AG04449 (cell line): ENCODE data around the gene PCBP2.

ENCODE experiments used
- CTCF ChIA-PET: fragments of 350-600 bp; formaldehyde crosslinking; extraction: SDS; loops from one replicate; lab custom pipeline; 2021; ENCODE audit warnings: antibody characterized with exemption; lab: Yijun Ruan, JAX
- POLR2A ChIA-PET: fragments of 400-600, 350-600 bp; formaldehyde crosslinking; extraction: SDS; loops from one replicate; lab custom pipeline; 2020; ENCODE audit warnings: antibody characterized with exemption, inconsistent platforms; lab: Yijun Ruan, JAX
- DNase-seq: peaks from one replicate; pipeline ENCODE4 v3.0.0-alpha.2; 2010; ENCODE audit warnings: low read depth, low spot score
- H3K4me3 ChIP-seq: 2 replicates; pipeline ENCODE4 v1.5.1; 2011; ENCODE audit warnings: low read depth, mild to moderate bottlenecking, control low read depth, low read length
- CTCF ChIP-seq: IDR thresholded peaks from one replicate; pipeline ENCODE4 v1.5.1; 2011; ENCODE audit warnings: mild to moderate bottlenecking, moderate library complexity, low read length, control low read depth, inconsistent platforms; ENCODE audit not compliant: insufficient read depth; ENCODE audit errors: missing control alignments

Gene PCBP2

GRCh38 chr12:53453953-53454640 lies 2.2 kb downstream of the PCBP2 start:
- peak overlapping the region; percentile 88 for H3K4me3 ChIP-seq
- CTCF ChIA-PET: interaction anchor here (1.1 to 8.3 kb wide), 10 partner anchors 10 to 132 kb away, joined by 3 to 81 read pairs (median 6); partner anchors contain the start of genes AAAS and NPFF
- DNase-seq: no peak
- POLR2A ChIA-PET: interaction anchor here (1.3 to 1.5 kb wide), 2 partner anchors 10 to 13 kb away, joined by 4 read pairs; partner anchors contain the start of gene PRR13
- TF ChIP-seq CTCF: no peak

GRCh38 chr12:53454707-53455106 lies 2.8 kb downstream of the PCBP2 start:
- TF ChIP-seq CTCF: no peak
- no peak for DNase-seq
- CTCF ChIA-PET: interaction anchor here (1.1 to 8.3 kb wide), 9 partner anchors 9 to 133 kb away, joined by 3 to 81 read pairs (median 6); partner anchors contain the start of genes AAAS and NPFF
- no peak overlapping the region for H3K4me3 ChIP-seq
- POLR2A ChIA-PET: interaction anchor here (1.3 to 1.5 kb wide), 2 partner anchors 10 to 14 kb away, joined by 4 read pairs; partner anchors contain the start of gene PRR13

- CTCF ChIA-PET: interaction anchor here (2.7 to 8.3 kb wide), 3 partner anchors 7 to 104 kb away, joined by 7 to 81 read pairs (median 16); no protein-coding TSS in a partner anchor
Measured at GRCh38 chr12:53456654-53457366, 4.9 kb downstream of the PCBP2 start.

GRCh38 chr12:53459097-53459496 lies 7.2 kb downstream of the PCBP2 start:
- no peak overlapping the region for H3K4me3 ChIP-seq
- TF ChIP-seq CTCF: no peak
- POLR2A ChIA-PET: no interaction called here
- CTCF ChIA-PET: interaction anchor here (1.0 to 8.3 kb wide), 4 partner anchors 9 to 138 kb away, joined by 3 to 81 read pairs (median 4); partner anchors contain the start of gene AAAS
- DNase-seq: no peak

More at GRCh38 chr12:53456654-53457366, 4.9 kb downstream of the PCBP2 start:
- no peak overlapping the region for H3K4me3 ChIP-seq
- POLR2A ChIA-PET: no interaction called here
- no peak for TF ChIP-seq CTCF
- DNase-seq: no peak

- H3K4me3 ChIP-seq: no peak overlapping the region
- no peak for DNase-seq
- ChIA-PET CTCF (interaction anchor here (1.6 kb wide), 1 partner anchor 10 kb away, joined by 4 read pairs; no protein-coding TSS in a partner anchor), POLR2A (no interaction called here)
- TF ChIP-seq CTCF: no peak
Measured at GRCh38 chr12:53461059-53461458, 9.2 kb downstream of the PCBP2 start.
